ENCODE measurements around the gene VCL.
A peak's percentile ranks its signal among the peaks of the same experiment; 100 is the strongest.
"Not testable (repeated sequence)": the region's sequence is repeated elsewhere in the genome, so short reads cannot be mapped to it uniquely, and the experiment has no call there.

The VCL gene

DNA sequence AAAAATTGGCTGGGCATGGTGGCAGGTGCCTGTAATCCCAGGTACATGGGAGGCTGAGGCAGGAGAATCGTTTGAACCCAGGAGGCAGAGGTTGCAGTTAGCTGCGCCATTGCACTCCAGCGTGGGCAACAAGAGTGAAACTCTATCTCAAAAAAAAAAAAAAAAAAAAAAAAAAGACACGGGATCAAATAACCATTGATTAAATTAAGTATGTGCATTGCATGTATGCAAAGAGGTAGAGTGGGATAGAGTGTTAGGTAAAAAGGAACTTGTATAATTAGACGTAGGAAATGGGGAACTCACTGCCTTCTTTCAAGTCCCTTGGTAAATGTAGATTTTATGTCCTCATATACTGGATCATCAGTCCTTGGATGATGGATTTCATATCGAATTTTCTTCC, 13.1 kb downstream of the VCL start:
- H3K4me3 Mint-ChIP-seq: no peak overlapping the region
- H3K9me3 Mint-ChIP-seq: no peaks in the 10 kb centered on the region
- H3K4me1 Mint-ChIP-seq: peaks cover 46% of the 10 kb centered on the region
- TF ChIP-seq, protein P1, sequence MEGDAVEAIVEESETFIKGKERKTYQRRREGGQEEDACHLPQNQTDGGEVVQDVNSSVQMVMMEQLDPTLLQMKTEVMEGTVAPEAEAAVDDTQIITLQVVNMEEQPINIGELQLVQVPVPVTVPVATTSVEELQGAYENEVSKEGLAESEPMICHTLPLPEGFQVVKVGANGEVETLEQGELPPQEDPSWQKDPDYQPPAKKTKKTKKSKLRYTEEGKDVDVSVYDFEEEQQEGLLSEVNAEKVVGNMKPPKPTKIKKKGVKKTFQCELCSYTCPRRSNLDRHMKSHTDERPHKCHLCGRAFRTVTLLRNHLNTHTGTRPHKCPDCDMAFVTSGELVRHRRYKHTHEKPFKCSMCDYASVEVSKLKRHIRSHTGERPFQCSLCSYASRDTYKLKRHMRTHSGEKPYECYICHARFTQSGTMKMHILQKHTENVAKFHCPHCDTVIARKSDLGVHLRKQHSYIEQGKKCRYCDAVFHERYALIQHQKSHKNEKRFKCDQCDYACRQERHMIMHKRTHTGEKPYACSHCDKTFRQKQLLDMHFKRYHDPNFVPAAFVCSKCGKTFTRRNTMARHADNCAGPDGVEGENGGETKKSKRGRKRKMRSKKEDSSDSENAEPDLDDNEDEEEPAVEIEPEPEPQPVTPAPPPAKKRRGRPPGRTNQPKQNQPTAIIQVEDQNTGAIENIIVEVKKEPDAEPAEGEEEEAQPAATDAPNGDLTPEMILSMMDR (IDR thresholded peaks at IDR 0.05; ENCODE audit: unreplicated experiment in 3 of 3): no peak
- no peaks in the 10 kb centered on the region for H3K27me3 Mint-ChIP-seq (ENCODE audit: low read depth)
- peak overlapping the region; percentile 62 to 92 (median 76) for H3K27ac Mint-ChIP-seq
- H3K36me3 Mint-ChIP-seq (ENCODE audit: low read depth): peaks cover 9% of the 10 kb centered on the region

DNA sequence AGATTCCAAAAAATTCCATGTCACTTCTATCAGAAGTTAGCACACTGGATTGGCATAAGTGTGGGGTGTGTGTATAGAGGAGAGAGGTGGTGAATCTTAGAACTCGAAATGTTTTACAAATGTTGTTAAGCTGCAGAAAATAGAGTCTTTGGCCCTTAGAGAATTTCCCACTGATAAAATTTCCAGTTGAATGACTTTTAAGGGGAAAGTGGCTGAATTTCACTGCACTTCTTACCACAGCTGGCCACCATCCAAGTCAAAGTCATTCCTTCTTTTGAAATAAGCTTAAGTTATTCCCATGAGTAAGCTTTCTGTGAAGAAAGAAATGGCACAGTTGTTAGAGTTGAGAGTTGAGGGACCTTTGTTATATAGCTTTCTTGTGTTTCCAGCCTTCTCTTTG, 13.9 kb downstream of the VCL start:
- TF ChIP-seq, protein P1 (IDR thresholded peaks at IDR 0.05; ENCODE audit: unreplicated experiment in 3 of 3): no peak
- Mint-ChIP-seq H3K4me3 (peak overlapping the region in 2 of 3 experiments; percentile 1 to 24), H3K27me3 (ENCODE audit: low read depth) (no peaks in the 10 kb centered on the region), H3K9me3 (no peaks in the 10 kb centered on the region), H3K36me3 (ENCODE audit: low read depth) (peaks cover 15% of the 10 kb centered on the region), H3K4me1 (peaks cover 46% of the 10 kb centered on the region), H3K27ac (peak overlapping the region; percentile 62 to 92 (median 76))

DNA sequence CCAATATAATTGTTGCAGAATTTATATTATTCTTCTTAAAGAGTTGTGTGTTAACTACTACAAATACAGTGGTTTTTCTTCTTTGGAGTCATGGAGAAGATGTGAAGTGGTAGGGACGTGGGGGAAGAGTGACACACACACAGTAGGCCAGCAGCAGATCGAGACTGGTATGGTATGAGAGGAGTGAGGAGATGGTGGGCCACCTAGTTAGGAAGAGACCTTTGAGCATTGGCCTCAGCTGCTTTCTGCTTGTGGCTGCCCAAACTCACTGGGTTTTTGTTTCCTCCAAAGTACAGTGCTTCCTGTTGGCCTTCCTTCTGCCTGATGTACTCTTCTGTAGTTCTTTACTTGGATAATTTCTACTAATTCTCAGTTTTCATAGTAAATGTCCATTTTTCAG, 14.6 kb downstream of the VCL start:
- peaks cover 16% of the 10 kb centered on the region for H3K36me3 Mint-ChIP-seq (ENCODE audit: low read depth)
- H3K27me3 Mint-ChIP-seq (ENCODE audit: low read depth): no peaks in the 10 kb centered on the region
- no peaks in the 10 kb centered on the region for H3K9me3 Mint-ChIP-seq
- TF ChIP-seq, protein P1 (IDR thresholded peaks at IDR 0.05; ENCODE audit: unreplicated experiment in 3 of 3): no peak
- H3K27ac Mint-ChIP-seq: peak overlapping the region; percentile 62 to 92 (median 76)
- peaks cover 46% of the 10 kb centered on the region for H3K4me1 Mint-ChIP-seq
- H3K4me3 Mint-ChIP-seq: no peak overlapping the region

DNA sequence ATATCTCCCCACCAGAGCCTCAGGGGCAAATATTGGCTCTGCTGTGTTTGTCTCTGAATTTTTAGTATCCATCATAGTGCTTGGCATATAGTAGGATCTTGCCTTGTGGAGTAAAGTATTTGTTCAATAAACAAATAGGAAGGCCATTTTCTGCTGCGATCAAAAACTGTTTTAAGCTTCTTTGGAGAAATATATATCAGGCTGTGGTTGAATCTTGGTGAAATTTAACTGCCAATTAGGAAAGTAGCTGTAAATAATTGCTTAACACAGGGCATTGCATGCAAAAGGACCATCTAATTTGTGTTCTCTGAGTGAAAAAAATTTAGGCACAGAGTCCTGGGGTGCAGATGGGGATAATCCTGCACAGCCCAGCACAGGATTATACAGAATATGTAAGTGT, 15.1 kb downstream of the VCL start:
- Mint-ChIP-seq H3K36me3 (ENCODE audit: low read depth) (peaks cover 16% of the 10 kb centered on the region), H3K27ac (peak overlapping the region; percentile 62 to 92 (median 76)), H3K4me1 (peaks cover 44% of the 10 kb centered on the region), H3K9me3 (no peaks in the 10 kb centered on the region), H3K4me3 (no peak overlapping the region), H3K27me3 (ENCODE audit: low read depth) (no peaks in the 10 kb centered on the region)
- TF ChIP-seq, protein P1 (IDR thresholded peaks at IDR 0.05; ENCODE audit: unreplicated experiment in 3 of 3): no peak

DNA sequence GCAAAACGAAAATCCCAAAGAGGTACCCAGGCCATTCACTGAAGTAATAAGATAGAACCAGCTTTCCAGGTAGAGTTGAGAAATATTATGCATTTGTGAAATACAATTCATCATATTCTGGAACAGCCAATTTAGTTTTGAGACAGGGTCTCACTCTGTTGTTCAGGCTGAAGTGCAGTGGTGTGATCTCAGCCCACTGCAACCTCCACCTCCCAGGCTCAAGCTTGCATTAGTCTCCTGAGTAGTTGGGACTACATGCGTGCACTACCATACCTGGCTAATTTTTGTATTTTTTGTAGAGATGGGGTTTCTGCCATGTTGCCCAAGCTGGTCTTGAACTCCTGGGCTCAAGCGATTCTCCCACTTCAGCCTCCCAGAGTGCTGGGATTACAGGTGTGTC, 16.7 kb downstream of the VCL start:
- H3K9me3 Mint-ChIP-seq; H3K27me3 Mint-ChIP-seq (ENCODE audit: low read depth); H3K4me3 Mint-ChIP-seq; H3K27ac Mint-ChIP-seq: not testable (repeated sequence)
- Mint-ChIP-seq H3K4me1 (peaks cover 38% of the 10 kb centered on the region), H3K36me3 (ENCODE audit: low read depth) (peaks cover 20% of the 10 kb centered on the region)

DNA sequence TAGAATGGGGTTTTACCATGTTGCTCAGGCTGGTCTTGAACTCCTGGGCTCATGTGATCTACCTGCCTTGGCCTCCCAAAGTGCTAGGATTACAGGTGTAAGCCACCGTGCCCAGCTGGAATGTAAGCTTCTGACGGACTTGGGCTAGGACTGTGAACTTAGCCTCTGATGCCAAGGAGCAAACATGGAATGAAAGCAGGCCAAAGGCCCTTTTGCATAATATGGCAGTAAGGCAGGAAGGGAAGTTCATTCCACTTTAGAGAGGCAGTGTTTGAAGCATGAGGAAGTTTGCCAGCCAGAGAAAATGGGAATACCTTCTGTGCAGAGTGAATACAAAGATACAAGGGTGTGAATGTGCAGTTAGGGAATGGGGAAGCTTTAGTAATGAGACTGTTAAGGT, 20.3 kb downstream of the VCL start:
- H3K27ac Mint-ChIP-seq: no peak overlapping the region
- no peaks in the 10 kb centered on the region for H3K27me3 Mint-ChIP-seq (ENCODE audit: low read depth)
- TF ChIP-seq, protein P1 (IDR thresholded peaks at IDR 0.05; ENCODE audit: unreplicated experiment in 3 of 3): no peak
- H3K4me3 Mint-ChIP-seq: no peak overlapping the region
- peaks cover 28% of the 10 kb centered on the region for H3K4me1 Mint-ChIP-seq
- peaks cover 21% of the 10 kb centered on the region for H3K36me3 Mint-ChIP-seq (ENCODE audit: low read depth)
- H3K9me3 Mint-ChIP-seq: no peaks in the 10 kb centered on the region
